Measurements from ENCODE around the gene AOAH. TPM values are rescaled to one million over a fixed set of nuclear protein-coding genes. Genes with fewer than 3 reads are reported as not detected.

Gene AOAH
- total and polyA plus RNA-seq, 2 donors (not counting 3 experiments of a cell fraction or from before 2014, with no cell fraction given), result not detected

DNA sequence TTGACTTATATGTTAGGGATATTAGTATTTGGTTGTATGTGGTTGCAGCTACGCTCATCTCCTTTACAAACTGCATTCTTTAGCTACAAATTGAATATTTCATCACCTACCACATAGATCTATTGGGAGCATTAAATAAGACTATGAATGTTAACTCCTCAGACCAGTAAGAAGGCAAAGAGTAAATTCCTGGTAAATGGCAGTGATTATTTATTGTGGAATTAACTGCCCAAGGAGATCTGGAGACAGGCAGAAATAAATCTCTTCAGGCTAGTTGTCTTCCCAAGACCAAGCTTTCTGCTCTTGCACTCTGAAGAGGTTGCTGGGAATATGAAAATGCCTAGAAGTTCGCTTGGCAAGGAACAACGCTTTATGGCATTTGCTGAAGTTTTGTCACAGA is 260.0 kb downstream of the AOAH start:
- peaks cover 5 to 8% of the 10 kb centered on the region in 2 experiments for H3K27me3 ChIP-seq (ENCODE audit: control insufficient read depth in 2 of 2, insufficient read depth in 2 of 2, low read length in 2 of 2)
- FAIRE-seq, result no peak
- H3K4me2 ChIP-seq (ENCODE audit: insufficient read depth, low read length), result no peak overlapping the region
- intact Hi-C loops (cut with micrococcal nuclease), result no loop called here
- no peak overlapping the region for H3K27ac ChIP-seq (ENCODE audit: insufficient read depth, low read depth, low read length)
- no peak overlapping the region for H2AFZ ChIP-seq (ENCODE audit: low read depth, low read length)
- ChIA-PET CTCF (interaction anchor here (1.4 to 1.6 kb wide), 2 partner anchors 9 to 206 kb away, joined by 3 to 6 read pairs; no protein-coding TSS in a partner anchor), POLR2A (no interaction called here)
- H4K20me1 ChIP-seq (replicated peaks; ENCODE audit: control insufficient read depth, extremely low read depth, insufficient read depth, low read length), result no peaks in the 10 kb centered on the region
- H3K4me3 ChIP-seq (replicated peaks in 1 of 3; ENCODE audit: insufficient read depth in 1 of 3, low read depth in 1 of 3, low read length in 3 of 3), result no peak overlapping the region
- H3K36me3 ChIP-seq (ENCODE audit: control insufficient read depth in 2 of 2, extremely low read depth in 1 of 2, insufficient read depth in 2 of 2, low read length in 2 of 2), result no peaks in the 10 kb centered on the region
- TF ChIP-seq, protein P1, sequence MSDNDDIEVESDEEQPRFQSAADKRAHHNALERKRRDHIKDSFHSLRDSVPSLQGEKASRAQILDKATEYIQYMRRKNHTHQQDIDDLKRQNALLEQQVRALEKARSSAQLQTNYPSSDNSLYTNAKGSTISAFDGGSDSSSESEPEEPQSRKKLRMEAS (IDR thresholded peaks at IDR 0.05; ENCODE audit: insufficient read depth, insufficient read length), result no peak
- no peak for TF ChIP-seq POLR2A (IDR thresholded peaks at IDR 0.05; ENCODE audit: low read depth, low read length)
- TF ChIP-seq POLR2AphosphoS5 (IDR thresholded peaks at IDR 0.05; ENCODE audit: insufficient read depth, low read depth, low read length), result no peak
- TF ChIP-seq, protein P2, sequence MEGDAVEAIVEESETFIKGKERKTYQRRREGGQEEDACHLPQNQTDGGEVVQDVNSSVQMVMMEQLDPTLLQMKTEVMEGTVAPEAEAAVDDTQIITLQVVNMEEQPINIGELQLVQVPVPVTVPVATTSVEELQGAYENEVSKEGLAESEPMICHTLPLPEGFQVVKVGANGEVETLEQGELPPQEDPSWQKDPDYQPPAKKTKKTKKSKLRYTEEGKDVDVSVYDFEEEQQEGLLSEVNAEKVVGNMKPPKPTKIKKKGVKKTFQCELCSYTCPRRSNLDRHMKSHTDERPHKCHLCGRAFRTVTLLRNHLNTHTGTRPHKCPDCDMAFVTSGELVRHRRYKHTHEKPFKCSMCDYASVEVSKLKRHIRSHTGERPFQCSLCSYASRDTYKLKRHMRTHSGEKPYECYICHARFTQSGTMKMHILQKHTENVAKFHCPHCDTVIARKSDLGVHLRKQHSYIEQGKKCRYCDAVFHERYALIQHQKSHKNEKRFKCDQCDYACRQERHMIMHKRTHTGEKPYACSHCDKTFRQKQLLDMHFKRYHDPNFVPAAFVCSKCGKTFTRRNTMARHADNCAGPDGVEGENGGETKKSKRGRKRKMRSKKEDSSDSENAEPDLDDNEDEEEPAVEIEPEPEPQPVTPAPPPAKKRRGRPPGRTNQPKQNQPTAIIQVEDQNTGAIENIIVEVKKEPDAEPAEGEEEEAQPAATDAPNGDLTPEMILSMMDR (IDR thresholded peaks at IDR 0.05; ENCODE audit: extremely low read depth in 1 of 2, insufficient read depth in 1 of 2, low read depth in 1 of 2, low read length in 2 of 2), result no peak
- TF ChIP-seq JUN (IDR thresholded peaks at IDR 0.05; ENCODE audit: borderline replicate concordance, insufficient read depth, insufficient read length, low read depth), result no peak
- TF ChIP-seq MYC (IDR thresholded peaks at IDR 0.05; ENCODE audit: low read depth, low read length), result no peak
- no peak for TF ChIP-seq FOS (IDR thresholded peaks at IDR 0.05; ENCODE audit: borderline replicate concordance, insufficient read depth, low read length)
- no peak for TF ChIP-seq GATA2 (IDR thresholded peaks at IDR 0.05; ENCODE audit: insufficient read depth, insufficient read length, low read depth, low read length)
- TF ChIP-seq EZH2 (IDR thresholded peaks at IDR 0.05; ENCODE audit: borderline replicate concordance, low read depth, low read length, severe bottlenecking), result no peak
- no peak overlapping the region for H3K9ac ChIP-seq (replicated peaks; ENCODE audit: extremely low read depth, insufficient read depth, low read length)
- no TSS peak for BruUV-seq (replicated peaks)
- dilution Hi-C loops (cut with MboI; ENCODE audit: extremely low pct_ligation_motif_present, low sequenced_read_pairs), result no loop called here
- H3K9me3 ChIP-seq (replicated peaks; ENCODE audit: control insufficient read depth, insufficient read depth, low read length), result no peaks in the 10 kb centered on the region
- no peak for DNase-seq (ENCODE audit: low read depth, low spot score)
- H3K4me1 ChIP-seq (ENCODE audit: control insufficient read depth, extremely low read depth, insufficient read depth, low read length), result no peaks in the 10 kb centered on the region
- no peaks in the 10 kb centered on the region for H3K9me1 ChIP-seq (replicated peaks; ENCODE audit: control insufficient read depth, extremely low read depth, insufficient read depth, low read length)
- no peaks in the 10 kb centered on the region for H3K79me2 ChIP-seq (ENCODE audit: control insufficient read depth, insufficient read depth, low read length)

All from endothelial cell of umbilical vein (primary cell).